Measurements from ENCODE around the gene MSMO1.
A peak's percentile ranks its signal among the peaks of the same experiment; 100 is the strongest.

The MSMO1 gene

GRCh38 chr4:165368114-165368513, 40.6 kb downstream of the MSMO1 start:
- H3K36me3 ChIP-seq (ENCODE audit: control insufficient read depth, insufficient read depth, low read length), result no peaks in the 10 kb centered on the region
- no peaks in the 10 kb centered on the region for H3K27me3 ChIP-seq (ENCODE audit: control insufficient read depth, insufficient read depth, low read length)
- no peak overlapping the region for H3K4me3 ChIP-seq (ENCODE audit: low read depth, low read length)
- H3K4me1 ChIP-seq (ENCODE audit: control insufficient read depth, insufficient read depth, low read length), result no peaks in the 10 kb centered on the region
- H3K9ac ChIP-seq (ENCODE audit: low read depth, low read length), result no peak overlapping the region
- no peaks in the 10 kb centered on the region for H3K9me3 ChIP-seq (ENCODE audit: control insufficient read depth, insufficient read depth, low read length)

GRCh38 chr4:165368567-165368966, 41.1 kb downstream of the MSMO1 start:
- no peaks in the 10 kb centered on the region for H3K27me3 ChIP-seq (ENCODE audit: control insufficient read depth, insufficient read depth, low read length)
- no peaks in the 10 kb centered on the region for H3K4me1 ChIP-seq (ENCODE audit: control insufficient read depth, insufficient read depth, low read length)
- no peaks in the 10 kb centered on the region for H3K36me3 ChIP-seq (ENCODE audit: control insufficient read depth, insufficient read depth, low read length)
- no peaks in the 10 kb centered on the region for H3K9me3 ChIP-seq (ENCODE audit: control insufficient read depth, insufficient read depth, low read length)
- no peak overlapping the region for H3K9ac ChIP-seq (ENCODE audit: low read depth, low read length)
- H3K4me3 ChIP-seq (ENCODE audit: low read depth, low read length), result no peak overlapping the region

DNA sequence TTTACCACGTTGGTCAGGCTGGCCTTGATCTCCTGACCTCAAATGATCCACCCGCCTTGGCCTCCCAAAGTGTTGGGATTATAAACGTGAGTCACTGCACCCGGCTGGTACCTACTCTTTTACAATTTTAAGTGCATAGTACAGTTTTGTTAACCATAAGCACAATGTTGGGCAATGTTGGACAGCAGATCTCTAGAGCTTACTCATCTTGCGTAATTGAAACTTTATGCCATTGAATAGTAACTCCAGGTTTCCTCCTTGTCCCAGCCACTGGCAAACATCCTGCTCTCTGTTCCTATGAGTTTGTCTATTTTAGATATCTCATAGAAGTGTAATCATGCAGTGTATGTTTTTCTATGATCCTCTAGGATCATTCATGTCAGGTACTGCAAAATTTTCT, 42.1 kb downstream of the MSMO1 start:
- H3K9me3 ChIP-seq (ENCODE audit: control insufficient read depth, insufficient read depth, low read length), result no peaks in the 10 kb centered on the region

GRCh38 chr4:165370530-165370929, 43.1 kb downstream of the MSMO1 start:
- Histone ChIP-seq H3K27me3 (ENCODE audit: control insufficient read depth, insufficient read depth, low read length) (no peaks in the 10 kb centered on the region), H3K4me3 (ENCODE audit: low read depth, low read length) (no peak overlapping the region), H3K9me3 (ENCODE audit: control insufficient read depth, insufficient read depth, low read length) (no peaks in the 10 kb centered on the region), H3K9ac (ENCODE audit: low read depth, low read length) (no peak overlapping the region), H3K36me3 (ENCODE audit: control insufficient read depth, insufficient read depth, low read length) (no peaks in the 10 kb centered on the region), H3K4me1 (ENCODE audit: control insufficient read depth, insufficient read depth, low read length) (no peaks in the 10 kb centered on the region)

More for the DNA sequence above, 42.1 kb downstream of the MSMO1 start:
- no peaks in the 10 kb centered on the region for H3K27me3 ChIP-seq (ENCODE audit: control insufficient read depth, insufficient read depth, low read length)
- no peak overlapping the region for H3K9ac ChIP-seq (ENCODE audit: low read depth, low read length)
- no peaks in the 10 kb centered on the region for H3K4me1 ChIP-seq (ENCODE audit: control insufficient read depth, insufficient read depth, low read length)
- no peaks in the 10 kb centered on the region for H3K36me3 ChIP-seq (ENCODE audit: control insufficient read depth, insufficient read depth, low read length)
- H3K4me3 ChIP-seq (ENCODE audit: low read depth, low read length), result no peak overlapping the region

- Histone ChIP-seq H3K36me3 (ENCODE audit: control insufficient read depth, insufficient read depth, low read length) (no peaks in the 10 kb centered on the region), H3K4me3 (ENCODE audit: low read depth, low read length) (no peak overlapping the region), H3K4me1 (ENCODE audit: control insufficient read depth, insufficient read depth, low read length) (no peaks in the 10 kb centered on the region), H3K9me3 (ENCODE audit: control insufficient read depth, insufficient read depth, low read length) (no peaks in the 10 kb centered on the region), H3K27me3 (ENCODE audit: control insufficient read depth, insufficient read depth, low read length) (peaks cover 24% of the 10 kb centered on the region), H3K9ac (ENCODE audit: low read depth, low read length) (no peak overlapping the region)
Observed at GRCh38 chr4:165375465-165375864, 48.0 kb downstream of the MSMO1 start.

GRCh38 chr4:165378398-165378744, 50.9 kb downstream of the MSMO1 start:
- Histone ChIP-seq H3K4me1 (ENCODE audit: control insufficient read depth, insufficient read depth, low read length) (peaks cover 5% of the 10 kb centered on the region), H3K27me3 (ENCODE audit: control insufficient read depth, insufficient read depth, low read length) (peaks cover 24% of the 10 kb centered on the region), H3K36me3 (ENCODE audit: control insufficient read depth, insufficient read depth, low read length) (no peaks in the 10 kb centered on the region), H3K9me3 (ENCODE audit: control insufficient read depth, insufficient read depth, low read length) (no peaks in the 10 kb centered on the region), H3K4me3 (ENCODE audit: low read depth, low read length) (peak overlapping the region; percentile 54), H3K9ac (ENCODE audit: low read depth, low read length) (no peak overlapping the region)

- Histone ChIP-seq H3K9me3 (ENCODE audit: control insufficient read depth, insufficient read depth, low read length) (no peaks in the 10 kb centered on the region), H3K27me3 (ENCODE audit: control insufficient read depth, insufficient read depth, low read length) (peaks cover 24% of the 10 kb centered on the region), H3K36me3 (ENCODE audit: control insufficient read depth, insufficient read depth, low read length) (no peaks in the 10 kb centered on the region), H3K4me1 (ENCODE audit: control insufficient read depth, insufficient read depth, low read length) (peaks cover 5% of the 10 kb centered on the region), H3K9ac (ENCODE audit: low read depth, low read length) (no peak within 1 kb of the TSS), H3K4me3 (ENCODE audit: low read depth, low read length) (peak within 1 kb of the TSS; percentile 54)
Observed at GRCh38 chr4:165378745-165379677, 51.5 kb downstream of the MSMO1 start, which contains the start of gene CPE. Gene CPE (plus strand): TSS chr4:165379008. CDS start chr4:165379222, 214 bp downstream.

DNA sequence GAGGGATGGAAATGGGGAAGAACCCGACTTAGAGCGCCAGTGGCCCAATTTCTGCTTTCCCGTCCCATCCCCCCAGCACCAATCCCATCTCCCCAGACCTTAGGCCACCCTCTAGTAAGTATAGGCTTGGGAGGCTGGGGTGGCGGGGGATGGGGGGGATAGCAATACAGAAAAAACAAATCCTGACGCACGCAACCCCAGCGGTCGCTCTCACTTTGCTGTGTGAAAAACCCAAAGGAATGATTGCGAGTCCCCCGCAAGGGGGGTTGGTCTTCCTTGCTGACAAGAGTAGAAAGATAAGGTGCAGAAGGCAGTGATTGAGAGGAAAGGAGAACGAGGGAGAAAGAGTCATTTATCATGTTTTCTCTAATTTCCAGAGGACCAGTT, 52.2 kb downstream of the MSMO1 start:
- Histone ChIP-seq H3K9ac (ENCODE audit: low read depth, low read length) (no peak overlapping the region), H3K36me3 (ENCODE audit: control insufficient read depth, insufficient read depth, low read length) (no peaks in the 10 kb centered on the region), H3K4me3 (ENCODE audit: low read depth, low read length) (peak overlapping the region; percentile 54), H3K4me1 (ENCODE audit: control insufficient read depth, insufficient read depth, low read length) (peaks cover 5% of the 10 kb centered on the region), H3K9me3 (ENCODE audit: control insufficient read depth, insufficient read depth, low read length) (no peaks in the 10 kb centered on the region), H3K27me3 (ENCODE audit: control insufficient read depth, insufficient read depth, low read length) (peaks cover 24% of the 10 kb centered on the region)

DNA sequence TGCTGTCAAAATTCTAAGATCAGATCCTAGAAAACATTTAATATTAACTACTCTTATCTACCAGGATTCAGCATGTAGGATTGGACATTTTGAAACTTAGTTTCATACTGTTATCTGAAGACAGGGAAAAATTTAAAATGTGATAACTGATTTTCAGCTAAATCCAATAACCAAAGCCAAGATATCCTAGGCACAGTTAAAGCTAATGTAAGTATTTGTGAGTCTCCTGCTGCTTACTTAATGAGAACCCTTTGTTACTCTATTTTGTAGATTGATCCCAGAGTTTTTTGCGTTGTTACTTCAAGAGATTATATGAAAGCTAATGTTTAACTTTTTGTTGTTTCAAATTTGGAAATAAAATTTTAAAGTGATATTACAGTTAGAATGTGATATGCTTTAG, 53.3 kb downstream of the MSMO1 start:
- H3K9me3 ChIP-seq (ENCODE audit: control insufficient read depth, insufficient read depth, low read length), result no peaks in the 10 kb centered on the region
- H3K4me3 ChIP-seq (ENCODE audit: low read depth, low read length), result no peak overlapping the region
- peaks cover 5% of the 10 kb centered on the region for H3K4me1 ChIP-seq (ENCODE audit: control insufficient read depth, insufficient read depth, low read length)
- H3K9ac ChIP-seq (ENCODE audit: low read depth, low read length), result no peak overlapping the region
- no peaks in the 10 kb centered on the region for H3K36me3 ChIP-seq (ENCODE audit: control insufficient read depth, insufficient read depth, low read length)
- H3K27me3 ChIP-seq (ENCODE audit: control insufficient read depth, insufficient read depth, low read length), result peaks cover 24% of the 10 kb centered on the region

- H3K9me3 ChIP-seq (ENCODE audit: control insufficient read depth, insufficient read depth, low read length), result no peaks in the 10 kb centered on the region
- peaks cover 5% of the 10 kb centered on the region for H3K4me1 ChIP-seq (ENCODE audit: control insufficient read depth, insufficient read depth, low read length)
- H3K9ac ChIP-seq (ENCODE audit: low read depth, low read length), result no peak overlapping the region
- no peaks in the 10 kb centered on the region for H3K36me3 ChIP-seq (ENCODE audit: control insufficient read depth, insufficient read depth, low read length)
- no peak overlapping the region for H3K4me3 ChIP-seq (ENCODE audit: low read depth, low read length)
- H3K27me3 ChIP-seq (ENCODE audit: control insufficient read depth, insufficient read depth, low read length), result peaks cover 24% of the 10 kb centered on the region
Observed at GRCh38 chr4:165381821-165382373, 54.4 kb downstream of the MSMO1 start.

DNA sequence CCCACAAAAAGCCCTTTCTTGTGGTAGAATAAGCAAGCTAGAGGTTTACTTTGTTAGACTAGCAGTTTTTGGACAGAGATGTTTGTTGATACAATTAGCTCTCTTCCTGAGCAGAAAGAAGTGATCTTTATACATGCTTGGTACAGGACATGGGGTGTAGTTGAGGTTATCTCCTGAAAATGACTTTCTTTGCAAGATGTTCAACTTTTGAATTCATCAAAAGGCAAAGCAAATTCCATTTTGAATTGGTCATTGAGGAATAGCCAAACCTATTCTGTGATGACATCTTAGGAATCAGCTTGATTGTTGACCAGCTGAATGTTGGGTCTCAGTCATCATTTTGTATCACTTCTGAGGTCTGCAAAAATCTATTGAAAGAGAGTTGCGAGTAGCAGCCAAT, 55.2 kb downstream of the MSMO1 start:
- Histone ChIP-seq H3K9ac (ENCODE audit: low read depth, low read length) (no peak overlapping the region), H3K4me3 (ENCODE audit: low read depth, low read length) (no peak overlapping the region), H3K9me3 (ENCODE audit: control insufficient read depth, insufficient read depth, low read length) (no peaks in the 10 kb centered on the region), H3K36me3 (ENCODE audit: control insufficient read depth, insufficient read depth, low read length) (no peaks in the 10 kb centered on the region), H3K4me1 (ENCODE audit: control insufficient read depth, insufficient read depth, low read length) (peaks cover 5% of the 10 kb centered on the region), H3K27me3 (ENCODE audit: control insufficient read depth, insufficient read depth, low read length) (peaks cover 19% of the 10 kb centered on the region)

GRCh38 chr4:165383591-165384073, 56.2 kb downstream of the MSMO1 start:
- peaks cover 9% of the 10 kb centered on the region for H3K27me3 ChIP-seq (ENCODE audit: control insufficient read depth, insufficient read depth, low read length)
- H3K36me3 ChIP-seq (ENCODE audit: control insufficient read depth, insufficient read depth, low read length), result no peaks in the 10 kb centered on the region
- H3K4me1 ChIP-seq (ENCODE audit: control insufficient read depth, insufficient read depth, low read length), result peaks cover 5% of the 10 kb centered on the region
- no peak overlapping the region for H3K4me3 ChIP-seq (ENCODE audit: low read depth, low read length)
- no peak overlapping the region for H3K9ac ChIP-seq (ENCODE audit: low read depth, low read length)
- no peaks in the 10 kb centered on the region for H3K9me3 ChIP-seq (ENCODE audit: control insufficient read depth, insufficient read depth, low read length)

Measured in iPS-15b (cell line).